HG02642 (cell line): ENCODE data around the gene PAPSS1.
"Not testable (repeated sequence)": the region's sequence is repeated elsewhere in the genome, so short reads cannot be mapped to it uniquely, and the experiment has no call there.

Experiments
- ATAC-seq: cut with Tn5 transposase; IDR thresholded peaks from one replicate; pipeline ENCODE4 v1.9.1; 2021; ENCODE audit warnings: mild to moderate bottlenecking; ENCODE audit not compliant: unreplicated experiment, poor library complexity

Gene PAPSS1

DNA sequence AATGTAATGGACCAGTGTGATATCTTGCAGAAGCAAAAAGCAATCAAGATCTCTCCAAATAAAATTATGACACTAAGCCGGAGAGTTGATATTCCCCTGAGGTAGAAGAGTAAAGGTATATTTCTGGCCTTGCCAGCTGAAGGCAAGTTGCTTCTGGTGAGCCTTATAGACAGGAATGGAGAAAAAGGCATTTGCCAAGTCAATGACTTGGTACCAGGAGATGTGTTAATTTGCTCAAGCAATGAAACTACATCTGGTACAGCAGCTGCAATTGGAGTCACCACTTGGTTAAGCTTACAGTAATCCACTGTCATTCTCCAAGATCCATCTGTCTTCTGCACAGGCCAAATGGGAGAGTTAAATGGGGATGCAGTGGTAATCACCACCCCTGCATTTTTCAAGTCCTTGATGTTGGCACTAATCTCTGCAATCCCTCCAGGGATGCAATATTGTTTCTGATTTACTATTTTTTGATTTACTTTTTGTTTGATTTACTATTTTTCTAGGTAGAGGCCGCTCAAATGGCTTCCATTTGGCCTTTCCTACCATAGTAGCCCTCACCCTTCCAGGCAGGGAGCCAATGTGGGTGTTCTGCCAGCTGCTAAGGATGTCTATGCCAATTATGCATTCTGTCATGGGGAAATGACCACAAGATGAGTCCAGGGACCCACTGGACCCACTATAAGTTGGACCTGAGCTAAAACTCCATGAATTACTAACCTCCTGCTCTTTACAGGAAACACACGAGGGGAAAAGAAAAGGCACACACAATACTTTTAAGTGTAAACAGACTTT, 6.3 kb upstream of the PAPSS1 start:
- ATAC-seq = not testable (repeated sequence)

DNA sequence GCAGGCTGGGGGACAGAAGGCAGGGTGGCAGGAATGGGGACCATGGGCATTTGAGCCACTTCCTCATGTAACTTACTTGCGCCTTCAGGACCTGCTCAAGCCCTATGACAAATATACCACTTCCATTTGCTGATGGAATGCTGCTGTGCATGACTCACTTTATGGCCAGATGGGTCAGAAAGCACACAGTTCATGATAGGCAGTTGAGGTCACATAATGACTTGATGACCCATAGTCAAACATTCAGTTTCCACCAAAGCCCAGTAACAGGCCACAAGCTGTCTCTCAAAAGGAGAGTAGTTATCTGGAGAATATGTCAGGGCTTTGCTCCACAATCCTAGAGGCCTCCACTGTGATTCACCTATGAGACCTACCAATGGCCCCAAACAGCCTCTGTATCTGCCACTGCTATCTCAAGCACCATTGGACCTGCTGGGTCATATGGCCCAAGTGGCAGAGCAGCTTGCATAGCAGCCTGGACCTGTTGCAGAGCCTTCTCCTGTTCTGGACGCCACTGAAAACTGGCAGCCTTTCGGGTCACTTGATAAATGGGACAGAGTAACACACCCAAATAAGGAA, 5.3 kb upstream of the PAPSS1 start:
- ATAC-seq = no peak

GRCh38 chr4:107723331-107723730, 3.3 kb upstream of the PAPSS1 start:
- ATAC-seq = not testable (repeated sequence)

GRCh38 chr4:107721436-107722100, 1.5 kb upstream of the PAPSS1 start:
- ATAC-seq = no peak

GRCh38 chr4:107719207-107719921, 670 bp downstream of the PAPSS1 start:
- peak; percentile 14 for ATAC-seq

- ATAC-seq = peak; percentile 27
These were observed 1.6 kb downstream of the PAPSS1 start for GRCh38 chr4:107718351-107718965.

GRCh38 chr4:107714256-107714655, 5.8 kb downstream of the PAPSS1 start:
- no peak for ATAC-seq

DNA sequence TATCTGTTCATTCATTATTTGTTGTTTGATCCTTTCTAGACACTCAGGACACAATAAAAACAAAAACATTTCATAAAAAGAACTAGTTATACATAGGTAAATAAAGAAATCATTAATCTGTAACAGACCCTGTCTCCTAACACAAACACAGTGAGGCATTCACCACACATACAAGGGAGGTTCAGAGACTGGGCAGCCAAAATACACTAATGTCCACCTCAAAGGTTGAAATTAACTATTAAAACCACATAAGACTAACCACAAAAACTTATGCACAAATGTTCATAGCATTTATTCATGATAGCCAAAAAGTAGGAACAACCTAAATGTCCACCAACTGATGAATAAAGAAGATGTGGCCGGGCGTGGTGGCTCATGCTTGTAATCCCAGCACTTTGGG, 7.8 kb downstream of the PAPSS1 start:
- no peak for ATAC-seq

GRCh38 chr4:107711831-107712230, 8.2 kb downstream of the PAPSS1 start:
- no peak for ATAC-seq

DNA sequence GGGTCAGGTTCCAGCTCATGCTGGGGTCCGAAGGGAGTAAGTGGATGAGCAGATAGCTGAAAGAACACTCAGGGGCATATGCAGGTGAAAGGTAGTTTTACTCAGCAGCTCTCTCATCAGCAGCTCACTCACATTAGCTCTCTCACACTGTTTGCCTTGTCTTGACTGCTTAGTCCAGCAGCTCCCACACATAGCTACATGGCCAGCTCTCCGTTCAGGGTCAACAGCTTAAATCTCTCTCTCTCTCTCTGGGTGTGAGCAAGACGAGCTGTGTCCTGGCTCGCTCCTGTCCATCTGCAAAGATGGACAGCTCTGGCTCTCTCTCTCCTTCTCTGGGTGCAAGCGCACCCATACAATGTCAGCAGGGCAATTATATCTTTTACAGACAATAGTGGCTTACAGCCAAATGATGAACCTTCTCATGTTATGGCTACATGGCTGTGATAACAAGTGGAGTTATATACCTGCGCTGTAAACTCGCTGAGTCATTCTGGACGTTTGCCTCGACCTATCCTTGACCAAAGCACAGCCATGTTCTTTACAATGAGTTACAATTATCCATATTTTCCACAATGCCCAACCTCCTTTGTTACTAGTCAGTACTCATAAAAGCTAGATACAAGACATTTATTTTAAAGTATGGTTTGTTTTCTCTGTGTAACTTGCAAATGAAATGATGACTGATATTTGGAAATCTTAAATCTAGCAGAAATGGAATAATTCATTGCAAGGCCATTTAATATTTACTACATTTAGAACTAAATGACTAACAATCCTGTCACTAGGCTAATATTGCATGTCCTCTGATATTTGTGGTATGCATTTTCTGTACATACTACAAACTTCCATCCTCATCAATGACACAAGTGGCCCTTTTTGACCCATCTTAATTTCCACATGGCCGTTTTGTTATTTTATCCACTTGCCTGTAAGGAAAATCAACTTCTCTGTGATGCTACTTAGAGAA, 9.3 kb downstream of the PAPSS1 start:
- no peak for ATAC-seq

DNA sequence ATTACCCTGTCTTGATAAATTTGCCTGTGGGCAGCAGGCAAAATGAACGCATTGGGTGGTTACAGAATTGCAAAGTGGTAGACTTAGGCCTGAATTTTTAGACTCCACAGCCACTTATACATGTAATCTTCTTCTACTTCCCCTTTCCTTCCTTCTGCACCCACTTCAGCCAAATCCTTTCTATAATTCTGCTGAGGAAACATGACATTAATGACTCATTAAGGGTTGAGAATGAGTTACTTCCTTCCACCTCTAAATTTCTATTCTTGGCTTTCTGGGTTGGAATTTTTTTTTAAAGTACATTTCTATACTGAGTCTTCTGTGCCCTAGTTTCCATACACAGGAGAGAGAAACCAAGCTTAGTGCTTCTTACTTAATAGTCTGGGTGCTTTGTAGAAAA, 10.1 kb downstream of the PAPSS1 start:
- ATAC-seq = no peak

DNA sequence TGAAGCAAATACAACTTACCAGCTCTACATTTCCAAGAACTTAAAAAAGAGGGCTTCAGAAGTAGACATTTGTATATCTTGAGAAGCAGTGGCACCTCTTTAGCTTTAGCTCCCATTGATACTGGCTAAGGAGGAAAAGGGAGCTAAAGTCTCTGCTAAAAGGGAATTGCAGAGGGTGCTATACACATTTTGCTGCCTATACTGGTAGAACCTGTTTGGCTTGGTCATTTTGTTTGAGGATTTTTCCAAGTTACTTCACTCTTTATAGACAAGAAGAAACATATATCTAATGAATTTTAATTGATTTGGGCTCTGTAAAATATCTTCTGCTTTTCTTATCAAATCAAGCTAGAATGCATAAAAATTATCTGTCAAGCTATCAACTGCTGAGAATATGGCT, 11.8 kb downstream of the PAPSS1 start:
- ATAC-seq = no peak

GRCh38 chr4:107705742-107706556, 14.1 kb downstream of the PAPSS1 start:
- no peak for ATAC-seq

GRCh38 chr4:107701565-107701964, 18.5 kb downstream of the PAPSS1 start:
- ATAC-seq = no peak

- ATAC-seq = no peak
These were observed 20.4 kb downstream of the PAPSS1 start for GRCh38 chr4:107699466-107700206.

DNA sequence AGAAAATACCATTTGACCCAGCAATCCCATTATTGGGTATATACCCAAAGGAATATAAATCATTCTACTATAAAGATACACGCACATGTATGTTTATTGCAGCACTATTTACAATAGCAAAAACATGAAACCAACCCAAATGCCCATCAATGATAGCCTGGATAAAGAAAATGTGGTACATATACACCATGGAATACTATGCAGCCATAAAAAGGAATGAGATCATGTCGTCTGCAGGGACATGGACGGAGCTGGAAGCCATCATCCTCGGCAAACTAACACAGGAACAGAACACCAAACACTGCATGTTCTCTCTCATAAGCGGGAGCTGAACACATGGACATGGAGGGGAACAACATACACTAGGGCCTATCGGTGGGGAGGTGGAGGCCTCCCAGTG, 23.8 kb downstream of the PAPSS1 start:
- not testable (repeated sequence) for ATAC-seq

DNA sequence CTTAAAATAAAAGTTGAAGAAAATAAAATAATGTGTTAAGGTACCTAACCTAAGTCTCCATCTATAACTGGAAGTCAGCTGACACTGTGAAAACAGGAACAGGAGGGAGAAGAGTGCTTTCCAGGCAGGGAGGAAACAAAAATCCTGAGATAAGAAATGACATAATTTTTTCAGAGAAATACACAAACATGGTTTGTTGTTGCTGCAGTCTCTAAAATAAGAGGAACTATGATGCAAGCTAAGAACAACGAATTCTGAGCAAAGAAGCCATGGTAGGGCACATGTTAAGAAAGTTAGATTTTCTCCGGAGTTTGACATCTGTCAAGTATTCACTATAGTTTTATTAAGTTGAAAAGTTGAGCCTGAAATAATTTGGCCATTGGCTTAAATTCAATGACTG, 26.9 kb downstream of the PAPSS1 start:
- no peak for ATAC-seq

GRCh38 chr4:107692202-107692601, 27.8 kb downstream of the PAPSS1 start:
- ATAC-seq = no peak
